Type B pancreatic cell (in vitro differentiated cells): ENCODE measurements around the gene SFR1. TPM values are rescaled to one million over a fixed set of nuclear protein-coding genes. Genes with fewer than 3 reads are reported as not detected.

Source experiments
- DNase-seq: peaks from one replicate; pipeline ENCODE4 v3.0.0; 2021; ENCODE audit warnings: mixed read lengths; ENCODE audit not compliant: unreplicated experiment; ENCODE audit errors: extremely low spot score
- H3K27ac Mint-ChIP-seq: 2 replicates; pipeline ENCODE4 v1.8.0; 2021; ENCODE audit warnings: mild to moderate bottlenecking, mixed read lengths
- H3K27me3 Mint-ChIP-seq: 2 replicates; pipeline ENCODE4 v1.8.0; 2021; ENCODE audit warnings: mixed read lengths
- H3K36me3 Mint-ChIP-seq: 2 replicates; pipeline ENCODE4 v1.8.0; 2021; ENCODE audit warnings: mixed read lengths
- H3K4me1 Mint-ChIP-seq: one replicate; pipeline ENCODE4 v1.8.0; 2021; ENCODE audit warnings: mixed read lengths; ENCODE audit not compliant: unreplicated experiment
- H3K4me3 Mint-ChIP-seq: 2 replicates; pipeline ENCODE4 v1.8.0; 2021; ENCODE audit warnings: mild to moderate bottlenecking, mixed read lengths
- H3K9me3 Mint-ChIP-seq: 2 replicates; pipeline ENCODE4 v1.8.0; 2021; ENCODE audit warnings: mixed read lengths
- total RNA-seq: library from RNA; stranded (reverse); gene quantifications from 2 replicates; pipeline ENCODE4 v1.2.1, GENCODE V29; 2021; ENCODE audit warnings: low replicate concordance
- TF ChIP-seq, protein P1 (sequence below): fragments of 200-600 bp; sonication (generic); conservative IDR thresholded peaks from 2 replicates; pipeline ENCODE4 v1.5.0; 2021; ENCODE audit warnings: antibody characterized with exemption, mild to moderate bottlenecking

The SFR1 gene
- total RNA-seq, 1 donor from 2014 or later = 11.6 TPM

- Mint-ChIP-seq H3K27ac (peak overlapping the region; percentile 99), H3K27me3 (no peaks in the 10 kb centered on the region), H3K36me3 (no peaks in the 10 kb centered on the region)
Measured at GRCh38 chr10:104120512-104120902, 1.5 kb upstream of the SFR1 start.

DNA sequence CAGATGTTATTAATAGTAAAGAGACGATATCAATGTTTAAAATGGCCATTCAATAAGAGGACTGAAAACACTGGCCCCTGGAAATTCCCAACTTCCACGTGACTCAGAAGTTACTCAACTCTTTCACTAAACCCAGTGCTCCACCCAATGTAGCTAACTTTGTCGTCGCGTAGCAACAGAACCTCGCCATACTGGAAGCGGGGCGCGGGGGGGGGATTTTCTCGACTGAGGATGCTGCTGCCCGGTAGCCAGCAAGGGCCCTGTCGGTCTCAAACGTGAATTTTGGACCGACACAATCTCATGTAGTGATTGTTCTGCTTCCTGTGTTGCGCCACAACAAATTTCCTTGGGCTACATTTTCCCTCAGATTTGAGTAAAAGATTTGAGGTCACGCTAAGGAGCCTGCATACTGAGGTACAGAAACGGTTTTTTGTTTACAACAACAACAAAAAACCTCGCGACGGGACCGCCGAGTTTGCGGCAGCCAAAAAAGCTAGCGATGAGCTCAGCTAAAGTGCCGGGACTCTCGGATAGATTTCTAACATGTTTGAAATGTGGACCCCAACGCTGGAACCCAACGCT is 977 bp upstream of the SFR1 start:
- H3K9me3 Mint-ChIP-seq = no peaks in the 10 kb centered on the region
- H3K36me3 Mint-ChIP-seq = no peaks in the 10 kb centered on the region
- DNase-seq = peak; percentile 76
- TF ChIP-seq, protein P1, sequence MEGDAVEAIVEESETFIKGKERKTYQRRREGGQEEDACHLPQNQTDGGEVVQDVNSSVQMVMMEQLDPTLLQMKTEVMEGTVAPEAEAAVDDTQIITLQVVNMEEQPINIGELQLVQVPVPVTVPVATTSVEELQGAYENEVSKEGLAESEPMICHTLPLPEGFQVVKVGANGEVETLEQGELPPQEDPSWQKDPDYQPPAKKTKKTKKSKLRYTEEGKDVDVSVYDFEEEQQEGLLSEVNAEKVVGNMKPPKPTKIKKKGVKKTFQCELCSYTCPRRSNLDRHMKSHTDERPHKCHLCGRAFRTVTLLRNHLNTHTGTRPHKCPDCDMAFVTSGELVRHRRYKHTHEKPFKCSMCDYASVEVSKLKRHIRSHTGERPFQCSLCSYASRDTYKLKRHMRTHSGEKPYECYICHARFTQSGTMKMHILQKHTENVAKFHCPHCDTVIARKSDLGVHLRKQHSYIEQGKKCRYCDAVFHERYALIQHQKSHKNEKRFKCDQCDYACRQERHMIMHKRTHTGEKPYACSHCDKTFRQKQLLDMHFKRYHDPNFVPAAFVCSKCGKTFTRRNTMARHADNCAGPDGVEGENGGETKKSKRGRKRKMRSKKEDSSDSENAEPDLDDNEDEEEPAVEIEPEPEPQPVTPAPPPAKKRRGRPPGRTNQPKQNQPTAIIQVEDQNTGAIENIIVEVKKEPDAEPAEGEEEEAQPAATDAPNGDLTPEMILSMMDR = no peak
- H3K27ac Mint-ChIP-seq = peak overlapping the region; percentile 99
- peaks cover 31% of the 10 kb centered on the region for H3K4me1 Mint-ChIP-seq
- H3K27me3 Mint-ChIP-seq = no peaks in the 10 kb centered on the region
- H3K4me3 Mint-ChIP-seq = peak overlapping the region; percentile 89

More at GRCh38 chr10:104120512-104120902, 1.5 kb upstream of the SFR1 start:
- Mint-ChIP-seq H3K4me3 (peak overlapping the region; percentile 89), H3K9me3 (no peaks in the 10 kb centered on the region), H3K4me1 (peaks cover 31% of the 10 kb centered on the region)
- TF ChIP-seq, protein P1 = no peak
- no peak for DNase-seq

DNA sequence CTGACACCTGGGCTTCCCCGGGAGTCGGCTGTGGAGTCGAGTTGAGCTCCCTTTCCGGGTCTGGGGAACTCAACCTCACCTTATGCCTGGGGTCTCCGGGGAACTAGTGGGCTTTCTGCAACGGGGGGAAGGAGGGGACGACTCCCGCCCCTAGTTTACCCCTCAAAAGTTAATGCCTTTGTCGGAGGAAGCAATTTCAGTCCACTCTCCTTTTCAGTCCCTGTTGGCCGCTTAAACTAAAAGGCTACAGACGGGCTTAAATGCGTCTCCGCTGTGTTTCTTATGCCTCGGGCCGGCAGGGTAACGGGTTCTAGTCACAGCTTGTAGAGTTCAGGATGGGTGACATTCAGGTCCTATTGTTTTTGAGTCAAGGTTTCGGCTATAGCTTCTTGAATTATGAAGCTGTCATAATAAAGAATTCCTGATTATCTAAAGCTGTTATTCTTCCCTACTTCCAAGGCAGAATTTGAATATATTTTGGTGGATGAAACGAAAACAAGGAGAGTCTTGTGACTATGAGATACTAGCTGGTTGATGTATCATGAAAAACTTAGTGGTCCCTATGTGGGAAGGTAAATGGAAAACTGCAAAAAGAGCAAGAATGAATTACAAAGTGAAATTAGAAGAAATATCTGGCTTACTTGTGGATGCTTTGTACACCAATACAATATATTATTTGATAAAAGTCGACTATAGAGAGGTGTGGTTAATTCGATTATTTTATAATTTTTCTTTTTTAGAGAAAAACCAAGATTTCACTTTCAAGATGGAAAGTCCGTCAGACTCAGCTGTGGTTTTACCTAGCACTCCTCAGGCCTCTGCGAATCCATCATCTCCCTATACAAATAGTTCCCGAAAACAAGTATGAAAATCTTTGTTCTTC is 495 bp downstream of the SFR1 start:
- Mint-ChIP-seq H3K4me3 (peak overlapping the region; percentile 89), H3K9me3 (no peaks in the 10 kb centered on the region), H3K36me3 (peaks cover 8% of the 10 kb centered on the region), H3K27me3 (no peaks in the 10 kb centered on the region), H3K27ac (peak overlapping the region; percentile 99), H3K4me1 (peaks cover 31% of the 10 kb centered on the region)
- TF ChIP-seq, protein P1 = no peak
- DNase-seq = no peak

- TF ChIP-seq, protein P1 = peak; percentile 52
- no peak overlapping the region for H3K27ac Mint-ChIP-seq
- H3K27me3 Mint-ChIP-seq = no peaks in the 10 kb centered on the region
- H3K4me1 Mint-ChIP-seq = peaks cover 28% of the 10 kb centered on the region
- no peak for DNase-seq
- peaks cover 8% of the 10 kb centered on the region for H3K36me3 Mint-ChIP-seq
- peak overlapping the region; percentile 75 for H3K4me3 Mint-ChIP-seq
- H3K9me3 Mint-ChIP-seq = no peaks in the 10 kb centered on the region
Measured at GRCh38 chr10:104123397-104123796, 1.4 kb downstream of the SFR1 start.

GRCh38 chr10:104127411-104127810 is 5.4 kb downstream of the SFR1 start:
- H3K27ac Mint-ChIP-seq = no peak overlapping the region
- TF ChIP-seq, protein P1 = peak; percentile 50
- H3K9me3 Mint-ChIP-seq = no peaks in the 10 kb centered on the region
- DNase-seq = no peak
- no peaks in the 10 kb centered on the region for H3K27me3 Mint-ChIP-seq
- peaks cover 12% of the 10 kb centered on the region for H3K36me3 Mint-ChIP-seq
- no peak overlapping the region for H3K4me3 Mint-ChIP-seq
- H3K4me1 Mint-ChIP-seq = peaks cover 11% of the 10 kb centered on the region
